ENCODE results near the gene IGFBP1. TPM values are rescaled to one million over a fixed set of nuclear protein-coding genes. Genes with fewer than 3 reads are reported as not detected.
"Not testable (repeated sequence)": the region's sequence is repeated elsewhere in the genome, so short reads cannot be mapped to it uniquely, and the experiment has no call there.

IGFBP1 gene
- not detected for polyA plus RNA-seq (2012; ENCODE audit: missing spikeins)

GRCh38 chr7:45888185-45888992 is at the start of gene IGFBP1:
TSS of gene IGFBP1 (plus strand) at chr7:45888488. CDS start at chr7:45888653, 165 bp downstream.
- FAIRE-seq (no peak), DNase-seq (ENCODE audit: insufficient read length) (no peak)
- TF ChIP-seq POLR2A (IDR thresholded peaks at IDR 0.05; ENCODE audit: low read depth, low read length) (no peak), POLR2AphosphoS5 (IDR thresholded peaks at IDR 0.05; ENCODE audit: low read depth, low read length) (no peak), TAF1 (IDR thresholded peaks at IDR 0.05; ENCODE audit: borderline replicate concordance, low read depth, low read length) (no peak)

- not testable (repeated sequence) for FAIRE-seq; DNase-seq (ENCODE audit: insufficient read length)
Observed at GRCh38 chr7:45838852-45839251, 49.4 kb upstream of the IGFBP1 start.

- not testable (repeated sequence) for FAIRE-seq; DNase-seq (ENCODE audit: insufficient read length)
Observed at GRCh38 chr7:45841926-45842717, 46.2 kb upstream of the IGFBP1 start.

- not testable (repeated sequence) for FAIRE-seq; DNase-seq (ENCODE audit: insufficient read length)
Observed at GRCh38 chr7:45846536-45846935, 41.8 kb upstream of the IGFBP1 start.

GRCh38 chr7:45848734-45849133 is 39.6 kb upstream of the IGFBP1 start:
- DNase-seq (ENCODE audit: insufficient read length); FAIRE-seq: not testable (repeated sequence)

- FAIRE-seq; DNase-seq (ENCODE audit: insufficient read length): not testable (repeated sequence)
Observed at GRCh38 chr7:45852984-45853383, 35.3 kb upstream of the IGFBP1 start.

GRCh38 chr7:45853491-45853890 is 34.8 kb upstream of the IGFBP1 start:
- FAIRE-seq; DNase-seq (ENCODE audit: insufficient read length): not testable (repeated sequence)

GRCh38 chr7:45855680-45856079 is 32.6 kb upstream of the IGFBP1 start:
- not testable (repeated sequence) for DNase-seq (ENCODE audit: insufficient read length); FAIRE-seq

- FAIRE-seq; DNase-seq (ENCODE audit: insufficient read length): not testable (repeated sequence)
Observed at GRCh38 chr7:45856888-45857287, 31.4 kb upstream of the IGFBP1 start.

- DNase-seq (ENCODE audit: insufficient read length) (no peak), FAIRE-seq (no peak)
- TF ChIP-seq TAF1 (IDR thresholded peaks at IDR 0.05; ENCODE audit: borderline replicate concordance, low read depth, low read length) (no peak), POLR2AphosphoS5 (IDR thresholded peaks at IDR 0.05; ENCODE audit: low read depth, low read length) (no peak), POLR2A (IDR thresholded peaks at IDR 0.05; ENCODE audit: low read depth, low read length) (no peak)
Observed at GRCh38 chr7:45863715-45864114, 24.6 kb upstream of the IGFBP1 start.

- no peak for FAIRE-seq
- no peak for DNase-seq (ENCODE audit: insufficient read length)
- TF ChIP-seq TAF1 (IDR thresholded peaks at IDR 0.05; ENCODE audit: borderline replicate concordance, low read depth, low read length) (no peak), POLR2A (IDR thresholded peaks at IDR 0.05; ENCODE audit: low read depth, low read length) (no peak), POLR2AphosphoS5 (IDR thresholded peaks at IDR 0.05; ENCODE audit: low read depth, low read length) (no peak)
Observed at GRCh38 chr7:45865594-45866410, 22.5 kb upstream of the IGFBP1 start.

- TF ChIP-seq POLR2A (IDR thresholded peaks at IDR 0.05; ENCODE audit: low read depth, low read length) (no peak), TAF1 (IDR thresholded peaks at IDR 0.05; ENCODE audit: borderline replicate concordance, low read depth, low read length) (no peak), POLR2AphosphoS5 (IDR thresholded peaks at IDR 0.05; ENCODE audit: low read depth, low read length) (no peak)
- FAIRE-seq: no peak
Observed at GRCh38 chr7:45867471-45867870, 20.8 kb upstream of the IGFBP1 start.

GRCh38 chr7:45869426-45869825 is 18.9 kb upstream of the IGFBP1 start:
- DNase-seq (ENCODE audit: insufficient read length) (no peak), FAIRE-seq (no peak)
- TF ChIP-seq TAF1 (IDR thresholded peaks at IDR 0.05; ENCODE audit: borderline replicate concordance, low read depth, low read length) (no peak), POLR2A (IDR thresholded peaks at IDR 0.05; ENCODE audit: low read depth, low read length) (no peak), POLR2AphosphoS5 (IDR thresholded peaks at IDR 0.05; ENCODE audit: low read depth, low read length) (no peak)

More at GRCh38 chr7:45867471-45867870, 20.8 kb upstream of the IGFBP1 start:
- no peak for DNase-seq (ENCODE audit: insufficient read length)

Data from GM12892 (cell line).